GM18505 (cell line): ENCODE data around the gene PLXND1.

Experiments
- ATAC-seq: cut with Tn5 transposase; IDR thresholded peaks from one replicate; pipeline ENCODE4 v1.9.1; 2021; ENCODE audit not compliant: unreplicated experiment
- POLR2A ChIP-seq: IDR thresholded peaks from 4 replicates; pipeline ENCODE4 v1.6.1; 2011; ENCODE audit warnings: borderline replicate concordance; ENCODE audit not compliant: insufficient read depth, insufficient read length; ENCODE audit errors: extremely low read depth

PLXND1 gene

DNA sequence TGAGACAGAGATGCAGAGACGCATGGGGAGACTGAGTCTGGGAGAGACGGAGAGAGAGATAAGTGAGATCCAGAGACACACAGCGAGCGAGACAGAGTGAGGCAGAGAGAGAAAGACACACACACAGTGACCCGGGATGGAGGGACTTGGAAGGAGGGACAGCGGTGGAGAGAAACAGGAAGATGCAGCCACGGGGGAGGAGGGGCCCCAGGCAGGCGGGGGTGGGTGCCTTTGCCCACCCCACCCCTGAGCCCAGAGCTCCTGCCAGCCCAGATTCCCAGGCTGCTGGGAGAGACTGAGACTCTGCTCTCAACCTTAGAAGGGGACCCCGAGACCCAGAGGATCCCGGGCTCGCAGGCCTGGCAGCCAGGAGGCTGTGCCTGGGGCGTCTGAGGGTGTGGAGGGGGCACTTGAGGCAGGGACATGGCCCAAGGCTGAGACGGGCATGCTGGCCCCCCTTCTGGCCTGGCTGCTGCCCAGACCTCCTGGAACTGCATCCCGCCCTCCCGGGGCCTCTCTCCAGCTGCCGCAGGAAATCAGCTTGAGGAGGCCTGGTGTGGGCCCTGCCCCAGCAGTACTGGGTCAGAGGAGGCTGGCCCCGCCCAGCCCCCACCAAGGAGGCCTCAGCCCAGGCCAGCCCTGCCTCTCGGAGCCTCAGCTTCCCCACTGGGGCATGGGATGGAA is 45.4 kb downstream of the PLXND1 start:
- no peak for ATAC-seq
- TF ChIP-seq POLR2A = no peak

DNA sequence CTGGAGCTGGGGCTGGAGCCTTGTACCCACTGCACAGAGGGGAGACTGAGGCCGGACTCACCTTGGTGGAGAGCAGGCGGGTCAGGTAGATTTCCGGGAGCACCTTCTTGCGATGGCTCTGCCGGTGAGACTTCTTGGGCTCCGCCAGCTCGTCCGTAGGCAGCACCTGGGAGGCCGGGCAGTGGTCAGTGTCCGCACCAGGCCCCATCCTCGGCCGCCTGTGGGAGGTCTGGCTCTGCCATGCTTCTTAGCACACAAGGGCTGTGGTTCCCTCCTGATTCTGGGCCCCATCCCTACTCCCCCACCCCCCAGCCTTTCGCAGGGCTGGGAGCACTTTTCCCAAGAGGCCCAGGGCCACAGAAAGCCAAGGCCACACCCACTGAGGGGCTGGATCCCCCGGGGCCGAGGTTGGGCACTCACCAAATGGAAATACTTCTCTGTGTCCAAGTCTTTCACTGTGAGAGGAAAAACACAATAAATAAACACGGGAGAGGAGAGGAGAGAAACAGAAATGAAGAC is 46.1 kb downstream of the PLXND1 start:
- no peak for ATAC-seq
- TF ChIP-seq POLR2A = no peak

- TF ChIP-seq POLR2A = no peak
- ATAC-seq = no peak
Measured at GRCh38 chr3:129559565-129560079, 46.9 kb downstream of the PLXND1 start.

DNA sequence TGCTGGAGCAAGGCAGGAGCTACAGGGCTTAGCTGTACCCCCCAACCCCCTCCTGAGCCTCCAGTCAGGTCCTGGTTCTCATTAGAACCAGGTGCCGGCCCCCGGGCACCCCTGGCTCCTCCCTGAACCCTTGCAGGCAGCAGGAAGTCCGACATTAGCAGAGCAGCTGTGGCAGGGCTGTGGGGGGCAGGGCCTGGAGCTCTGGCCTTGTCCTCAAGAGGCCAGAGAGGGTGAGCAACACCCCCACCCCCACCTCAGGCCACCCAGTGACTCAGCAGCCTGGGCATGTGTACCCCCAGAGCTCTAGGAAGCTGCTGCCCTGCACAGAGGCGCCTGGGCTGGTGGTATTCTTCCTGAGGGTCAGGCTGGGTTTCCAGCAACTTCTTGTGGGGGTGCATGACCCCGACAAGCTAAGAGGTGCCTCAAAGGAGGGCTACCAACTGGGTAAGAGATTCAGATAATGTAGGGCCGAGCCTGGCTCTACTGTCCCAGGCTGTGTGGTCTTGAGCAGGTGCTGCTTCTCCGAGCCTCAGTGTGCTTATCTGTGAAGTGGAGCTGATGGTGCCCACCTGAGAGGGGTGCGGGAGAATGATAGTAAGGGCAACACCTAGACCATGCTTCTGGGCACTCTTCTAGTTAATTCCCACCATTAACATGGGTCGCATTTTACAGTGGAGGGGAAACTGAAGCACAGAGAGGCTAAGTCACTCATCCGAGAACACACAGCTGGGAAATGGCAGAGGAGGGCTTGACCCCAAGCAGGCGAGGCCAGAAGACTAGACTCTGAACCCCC is 47.5 kb downstream of the PLXND1 start:
- ATAC-seq = no peak
- TF ChIP-seq POLR2A = no peak

GRCh38 chr3:129558081-129558771 is 48.2 kb downstream of the PLXND1 start:
- ATAC-seq = no peak

GRCh38 chr3:129557548-129557894 is 49.0 kb downstream of the PLXND1 start:
- no peak for ATAC-seq
- no peak for TF ChIP-seq POLR2A

More at GRCh38 chr3:129558081-129558771, 48.2 kb downstream of the PLXND1 start:
- TF ChIP-seq POLR2A = no peak

DNA sequence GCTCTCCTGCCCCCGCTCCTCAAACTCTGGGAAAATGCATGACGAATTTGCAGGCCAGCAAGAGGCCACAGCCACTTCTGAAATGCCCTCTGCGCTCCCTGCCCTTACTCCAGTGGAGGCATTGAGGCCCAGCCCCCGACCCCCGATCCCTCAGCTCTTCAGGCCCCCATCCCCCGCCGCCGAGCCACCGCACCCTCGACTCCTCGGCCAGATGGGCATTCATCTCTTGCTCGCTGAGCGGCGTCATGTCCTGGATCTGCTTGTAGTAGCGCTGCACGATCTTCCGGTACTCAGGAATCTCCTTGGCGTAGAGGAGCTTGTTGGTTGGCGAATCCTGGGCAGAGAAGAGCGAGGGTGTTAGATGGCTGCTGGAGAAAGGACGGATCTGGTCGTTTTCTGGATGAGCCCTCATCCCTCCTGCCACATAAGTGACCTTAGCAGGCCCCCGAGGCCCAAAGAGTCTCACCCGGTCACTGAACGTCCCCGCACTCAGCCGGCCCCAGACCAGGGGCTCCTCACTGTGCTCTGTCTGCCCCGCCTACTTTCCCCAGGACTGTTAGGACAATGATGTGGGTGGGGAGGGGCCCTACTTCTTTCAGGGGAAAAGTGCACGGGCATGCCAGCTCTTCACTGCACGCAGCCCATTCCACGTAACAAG is 49.5 kb downstream of the PLXND1 start:
- TF ChIP-seq POLR2A = no peak

DNA sequence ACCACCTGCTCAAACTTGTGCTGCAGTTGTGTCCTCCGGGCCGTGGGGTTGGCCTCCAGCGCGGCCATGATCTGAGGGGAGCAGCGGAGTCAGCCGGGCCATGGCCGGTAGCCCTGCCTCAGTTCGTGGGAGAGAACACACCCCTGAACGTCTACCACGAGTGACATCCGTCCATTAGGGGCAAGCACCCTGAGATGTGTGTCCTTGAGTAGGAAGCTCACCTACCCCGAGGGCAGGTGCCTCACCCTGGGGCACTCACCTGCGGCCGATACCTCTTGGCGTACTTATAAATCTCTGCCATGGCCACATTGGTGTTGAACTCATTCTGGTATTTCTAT is 50.1 kb downstream of the PLXND1 start:
- no peak for ATAC-seq

More for the DNA sequence above, 49.5 kb downstream of the PLXND1 start:
- no peak for ATAC-seq

GRCh38 chr3:129555616-129556357 is 50.7 kb downstream of the PLXND1 start:
- ATAC-seq = no peak
- no peak for TF ChIP-seq POLR2A

More for the DNA sequence above, 50.1 kb downstream of the PLXND1 start:
- TF ChIP-seq POLR2A = no peak

- ATAC-seq = no peak
- no peak for TF ChIP-seq POLR2A
Measured at GRCh38 chr3:129555153-129555550, 51.3 kb downstream of the PLXND1 start.

- ATAC-seq = no peak
- no peak for TF ChIP-seq POLR2A
Measured at GRCh38 chr3:129554356-129555152, 51.9 kb downstream of the PLXND1 start.

GRCh38 chr3:129553719-129554118 is 52.8 kb downstream of the PLXND1 start:
- no peak for ATAC-seq
- no peak for TF ChIP-seq POLR2A

DNA sequence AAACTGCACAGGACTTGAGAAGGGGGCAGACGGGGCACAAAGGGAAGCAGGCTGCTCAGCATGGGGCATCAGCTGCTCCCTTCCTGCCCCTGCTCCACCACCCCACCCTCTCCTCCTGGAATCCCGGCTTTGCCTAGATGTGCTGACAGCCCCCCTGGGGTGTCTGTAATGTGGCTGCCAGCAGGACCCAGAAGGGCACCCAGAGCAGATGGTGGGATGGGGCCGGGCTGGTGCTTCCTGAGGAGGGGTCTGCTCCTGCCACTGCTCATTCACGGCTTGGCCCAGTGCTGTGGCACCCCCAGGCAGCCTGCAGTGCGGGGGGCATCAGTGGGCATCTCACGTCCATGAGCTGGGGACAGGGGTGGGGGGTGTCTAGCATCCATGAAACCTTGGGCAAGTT is 53.3 kb downstream of the PLXND1 start:
- no peak for TF ChIP-seq POLR2A
- ATAC-seq = no peak
